NCI-H345 (cell line): ENCODE data around the gene SORCS2.

Experiments
- DNase-seq: peaks from one replicate; lab custom pipeline; 2025; lab: John Stamatoyannopoulos, UW

The SORCS2 gene

GRCh38 chr4:7668826-7669225, 476.5 kb downstream of the SORCS2 start:
- no peak for DNase-seq

GRCh38 chr4:7672601-7673000, 480.3 kb downstream of the SORCS2 start:
- no peak for DNase-seq

GRCh38 chr4:7673121-7673520, 480.8 kb downstream of the SORCS2 start:
- DNase-seq: no peak

- no peak for DNase-seq
Measured at GRCh38 chr4:7674706-7675105, 482.4 kb downstream of the SORCS2 start.

GRCh38 chr4:7675136-7675535, 482.8 kb downstream of the SORCS2 start:
- no peak for DNase-seq

GRCh38 chr4:7675612-7676320, 483.4 kb downstream of the SORCS2 start:
- no peak for DNase-seq

GRCh38 chr4:7676398-7676922, 484.1 kb downstream of the SORCS2 start:
- DNase-seq: no peak

- DNase-seq: no peak
Measured at GRCh38 chr4:7677086-7677485, 484.7 kb downstream of the SORCS2 start.

- no peak for DNase-seq
Measured at GRCh38 chr4:7677799-7678301, 485.5 kb downstream of the SORCS2 start.

GRCh38 chr4:7678318-7678852, 486.0 kb downstream of the SORCS2 start:
- DNase-seq: no peak

- no peak for DNase-seq
Measured at GRCh38 chr4:7679406-7680040, 487.2 kb downstream of the SORCS2 start.

- no peak for DNase-seq
Measured at GRCh38 chr4:7680106-7680505, 487.8 kb downstream of the SORCS2 start.

- DNase-seq: no peak
Measured at GRCh38 chr4:7680731-7681130, 488.4 kb downstream of the SORCS2 start.

GRCh38 chr4:7683126-7683703, 490.9 kb downstream of the SORCS2 start:
- no peak for DNase-seq

- DNase-seq: no peak
Measured at GRCh38 chr4:7684294-7684693, 492.0 kb downstream of the SORCS2 start.

GRCh38 chr4:7686070-7686870, 493.9 kb downstream of the SORCS2 start:
- no peak for DNase-seq

- no peak for DNase-seq
Measured at GRCh38 chr4:7687006-7687405, 494.7 kb downstream of the SORCS2 start.

- DNase-seq: no peak
Measured at GRCh38 chr4:7687796-7688195, 495.5 kb downstream of the SORCS2 start.

- DNase-seq: no peak
Measured at GRCh38 chr4:7689773-7690693, 497.7 kb downstream of the SORCS2 start.

GRCh38 chr4:7691061-7691460, 498.7 kb downstream of the SORCS2 start:
- no peak for DNase-seq

- peak; percentile 66 for DNase-seq
Measured at GRCh38 chr4:7691982-7692381, 499.6 kb downstream of the SORCS2 start.
